AG04450 (cell line): ENCODE results near the gene ANKRD22. TPM values are rescaled to one million over a fixed set of nuclear protein-coding genes. Genes with fewer than 3 reads are reported as not detected.

Experiments used
- CTCF ChIA-PET: fragments of 300-600, 350-600 bp; formaldehyde crosslinking; extraction: SDS; loops from one replicate; lab custom pipeline; 2022; ENCODE audit warnings: antibody characterized with exemption, inconsistent platforms; lab: Charles Lee
- POLR2A ChIA-PET: fragments of 350-600 bp; formaldehyde crosslinking; extraction: SDS; loops from one replicate; lab custom pipeline; 2021; ENCODE audit warnings: antibody characterized with exemption, inconsistent platforms; lab: Yijun Ruan, JAX
- DNase-seq: peaks from one replicate; pipeline ENCODE4 v3.0.0-alpha.2; 2011; ENCODE audit warnings: low read depth, low spot score
- H3K27ac ChIP-seq: one replicate; pipeline ENCODE4 v1.5.1; 2012; ENCODE audit warnings: low read depth, low read length, control low read depth
- H3K27me3 ChIP-seq: one replicate; pipeline ENCODE4 v1.6.0; 2012; ENCODE audit warnings: low read length; ENCODE audit not compliant: control insufficient read depth, insufficient read depth
- H3K4me3 ChIP-seq: 2 replicates; pipeline ENCODE4 v1.5.1; 2011; ENCODE audit warnings: mild to moderate bottlenecking, low read depth, low read length, control low read depth
- H3K9me3 ChIP-seq: 2 replicates; pipeline ENCODE4 v1.5.1; 2012; ENCODE audit warnings: low read length; ENCODE audit not compliant: control insufficient read depth, insufficient read depth
- CTCF ChIP-seq: IDR thresholded peaks from 2 replicates; pipeline ENCODE4 v1.5.1; 2011; ENCODE audit warnings: low read depth, low read length, control low read depth, inconsistent platforms
- polyA plus RNA-seq: library from polyadenylated mRNA; depleted of rRNA; stranded (reverse); fragments of >200 nt; gene quantifications from 2 replicates; pipeline ENCODE4 v1.2.3, GENCODE V29; 2011

The ANKRD22 gene
- polyA plus RNA-seq, 1 experiment: not detected

- Histone ChIP-seq H3K27ac (no peak overlapping the region), H3K27me3 (no peaks in the 10 kb centered on the region), H3K4me3 (no peak overlapping the region), H3K9me3 (no peaks in the 10 kb centered on the region)
- CTCF ChIA-PET: interaction anchor here (1.2 to 2.5 kb wide), 2 partner anchors 25 to 72 kb away, joined by 4 to 7 read pairs; no protein-coding TSS in a partner anchor
- no peak for DNase-seq
- TF ChIP-seq CTCF: no peak
- POLR2A ChIA-PET: no interaction called here
Measured at GRCh38 chr10:88861036-88861435, 9.4 kb upstream of the ANKRD22 start.

GRCh38 chr10:88858491-88858890 lies 6.8 kb upstream of the ANKRD22 start:
- CTCF ChIA-PET: interaction anchor here (8.4 kb wide), 1 partner anchor 75 kb away, joined by 60 read pairs; no protein-coding TSS in a partner anchor

GRCh38 chr10:88857831-88858230 lies 6.2 kb upstream of the ANKRD22 start:
- no peak overlapping the region for H3K27ac ChIP-seq
- ChIA-PET CTCF (interaction anchor here (2.2 to 8.4 kb wide), 2 partner anchors 22 to 75 kb away, joined by 14 to 60 read pairs; no protein-coding TSS in a partner anchor), POLR2A (no interaction called here)
- no peaks in the 10 kb centered on the region for H3K9me3 ChIP-seq
- no peaks in the 10 kb centered on the region for H3K27me3 ChIP-seq
- H3K4me3 ChIP-seq: no peak overlapping the region
- DNase-seq: no peak
- TF ChIP-seq CTCF: no peak

More at GRCh38 chr10:88858491-88858890, 6.8 kb upstream of the ANKRD22 start:
- Histone ChIP-seq H3K4me3 (no peak overlapping the region), H3K27ac (no peak overlapping the region), H3K9me3 (no peaks in the 10 kb centered on the region), H3K27me3 (no peaks in the 10 kb centered on the region)
- no peak for DNase-seq
- POLR2A ChIA-PET: no interaction called here
- TF ChIP-seq CTCF: no peak

GRCh38 chr10:88854684-88855083 lies 3.0 kb upstream of the ANKRD22 start:
- DNase-seq: no peak
- Histone ChIP-seq H3K9me3 (no peaks in the 10 kb centered on the region), H3K27me3 (no peaks in the 10 kb centered on the region), H3K4me3 (no peak overlapping the region), H3K27ac (no peak overlapping the region)
- CTCF ChIA-PET: interaction anchor here (2.1 to 8.4 kb wide), 2 partner anchors 19 to 79 kb away, joined by 19 to 60 read pairs; no protein-coding TSS in a partner anchor
- TF ChIP-seq CTCF: no peak
- POLR2A ChIA-PET: no interaction called here

GRCh38 chr10:88853155-88853881 lies 1.7 kb upstream of the ANKRD22 start:
- Histone ChIP-seq H3K4me3 (no peak overlapping the region), H3K9me3 (no peaks in the 10 kb centered on the region), H3K27ac (no peak overlapping the region), H3K27me3 (no peaks in the 10 kb centered on the region)
- TF ChIP-seq CTCF: no peak
- POLR2A ChIA-PET: no interaction called here
- no peak for DNase-seq
- CTCF ChIA-PET: interaction anchor here (0.9 to 8.4 kb wide), 3 partner anchors 17 to 80 kb away, joined by 3 to 60 read pairs (median 19); no protein-coding TSS in a partner anchor
